PC-3 (cell line): ENCODE results near the gene PYGM. TPM values are rescaled to one million over a fixed set of nuclear protein-coding genes. Genes with fewer than 3 reads are reported as not detected.

Experiments used
- ATAC-seq: fragments of 200-7000 bp; cut with Tn5 transposase; 2 replicates; pipeline ENCODE4 v1.9.1; 2020; ENCODE audit warnings: mild to moderate bottlenecking, moderate library complexity
- BruUV-seq: library from RNA; stranded (reverse); fragments of 400-500 nt; replicated peaks from 2 replicates; lab custom pipeline; 2021; lab: Mats Ljungman, UMichigan
- CTCF ChIA-PET: fragments of 300-600 bp; sonication (Branson Sonifier 250); formaldehyde crosslinking; loops from one replicate; lab custom pipeline; 2022; ENCODE audit warnings: antibody characterized with exemption; lab: Charles Lee
- POLR2A ChIA-PET: fragments of 300-600 bp; sonication (Branson Sonifier 250); formaldehyde crosslinking; loops from one replicate; lab custom pipeline; 2022; ENCODE audit warnings: antibody characterized with exemption; ENCODE audit not compliant: unreplicated experiment; lab: Charles Lee
- DNase-seq: peaks from one replicate; pipeline ENCODE4 v3.0.0-alpha.2; 2015
- H2AFZ ChIP-seq: fragments of 300-600 bp; sonication (generic); 2 replicates; pipeline ENCODE4 v1.6.0; 2016; ENCODE audit warnings: antibody characterized with exemption, low read length
- H3F3A ChIP-seq: fragments of 300-600 bp; sonication (generic); one replicate; pipeline ENCODE4 v1.6.0; 2017; ENCODE audit warnings: antibody characterized with exemption, low read length, control low read depth, mild to moderate bottlenecking; ENCODE audit not compliant: unreplicated experiment
- H3K27ac ChIP-seq: fragments of 300-600 bp; sonication (generic); 2 replicates; pipeline ENCODE4 v1.5.1; 2016; ENCODE audit warnings: mild to moderate bottlenecking, low read length
- H3K27me3 ChIP-seq: fragments of 300-600 bp; sonication (generic); 2 replicates; pipeline ENCODE4 v1.6.1; 2016; ENCODE audit warnings: low read length, mixed read lengths
- H3K36me3 ChIP-seq: fragments of 300-600 bp; sonication (generic); 2 replicates; pipeline ENCODE4 v1.6.1; 2016; ENCODE audit warnings: low read depth, mixed run types, low read length, mixed read lengths
- H3K4me1 ChIP-seq: fragments of 300-600 bp; sonication (generic); 2 replicates; pipeline ENCODE4 v1.5.1; 2016; ENCODE audit warnings: low read length; ENCODE audit not compliant: insufficient read depth
- H3K4me2 ChIP-seq: fragments of 300-600 bp; sonication (generic); 2 replicates; pipeline ENCODE4 v1.6.0; 2016; ENCODE audit warnings: low read length
- H3K4me3 ChIP-seq: fragments of 300-600 bp; sonication (generic); 2 replicates; pipeline ENCODE4 v1.5.1; 2016; ENCODE audit warnings: mild to moderate bottlenecking, low read length, mixed read lengths
- H3K79me2 ChIP-seq: fragments of 300-600 bp; sonication (generic); 2 replicates; pipeline ENCODE4 v1.6.1; 2017; ENCODE audit warnings: low read length, mixed read lengths
- H3K9ac ChIP-seq: fragments of 300-600 bp; sonication (generic); 2 replicates; pipeline ENCODE4 v1.6.0; 2016; ENCODE audit warnings: mild to moderate bottlenecking, low read length
- H3K9me2 ChIP-seq: fragments of 300-600 bp; sonication (generic); replicated peaks from 2 replicates; pipeline ENCODE4 v1.6.1; 2016; ENCODE audit warnings: mixed run types, low read length, mixed read lengths
- H3K9me3 ChIP-seq: fragments of 300-600 bp; sonication (generic); 2 replicates; pipeline ENCODE4 v1.6.1; 2016; ENCODE audit warnings: low read length, mixed read lengths
- H4K20me1 ChIP-seq: fragments of 300-600 bp; sonication (generic); 2 replicates; pipeline ENCODE4 v1.6.1; 2016; ENCODE audit warnings: low read length, mixed read lengths
- EZH2 ChIP-seq: fragments of 300-600 bp; sonication (generic); IDR thresholded peaks from one replicate; pipeline ENCODE4 v1.6.1; 2017; ENCODE audit warnings: antibody characterized with exemption, mild to moderate bottlenecking, low read length; ENCODE audit not compliant: unreplicated experiment
- EZH2phosphoT487 ChIP-seq: fragments of 300-600 bp; sonication (generic); IDR thresholded peaks from 2 replicates; pipeline ENCODE4 v1.6.1; 2018; ENCODE audit warnings: mild to moderate bottlenecking, antibody characterized with exemption, low read length, borderline replicate concordance
- intact Hi-C: fragments of 100-400 bp; cut with micrococcal nuclease; formaldehyde crosslinking; loops from 2 replicates; pipeline ENCODE4 v1.9.0; 2023
- total RNA-seq: library from RNA; depleted of rRNA; stranded (reverse); fragments of >200 nt; gene quantifications from 2 replicates; pipeline ENCODE4 v1.2.3, GENCODE V29; 2014
- TF ChIP-seq, protein P1 (sequence below): fragments of 300-600 bp; sonication (generic); conservative IDR thresholded peaks from 2 replicates; pipeline ENCODE4 v1.5.1; 2017; ENCODE audit warnings: antibody characterized with exemption, low read depth, mild to moderate bottlenecking, low read length

Gene PYGM
- total RNA-seq, 1 experiment from 2014 or later, result 0.95 TPM

DNA sequence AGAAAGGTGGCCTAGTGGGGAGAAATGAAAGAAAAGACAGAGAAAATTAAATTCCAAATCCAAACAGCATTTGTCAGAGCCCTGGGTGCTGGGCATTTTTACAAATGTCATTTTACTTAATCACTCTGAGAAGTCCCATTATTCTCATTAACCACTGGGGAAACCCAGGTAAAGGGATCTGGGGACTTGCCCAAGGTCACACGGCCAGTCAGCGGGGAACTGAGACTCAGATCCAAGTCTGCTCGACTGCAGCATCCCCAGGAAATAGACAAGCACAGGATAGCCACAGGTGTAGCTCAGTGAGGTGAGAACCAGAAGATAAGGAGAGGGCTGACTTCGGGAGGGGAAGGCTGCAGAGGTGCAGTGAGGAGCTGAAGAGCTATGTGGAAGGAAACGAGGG is 44.7 kb downstream of the PYGM start:
- H3F3A ChIP-seq, result no peaks in the 10 kb centered on the region
- no peaks in the 10 kb centered on the region for H3K36me3 ChIP-seq
- TF ChIP-seq, protein P1, sequence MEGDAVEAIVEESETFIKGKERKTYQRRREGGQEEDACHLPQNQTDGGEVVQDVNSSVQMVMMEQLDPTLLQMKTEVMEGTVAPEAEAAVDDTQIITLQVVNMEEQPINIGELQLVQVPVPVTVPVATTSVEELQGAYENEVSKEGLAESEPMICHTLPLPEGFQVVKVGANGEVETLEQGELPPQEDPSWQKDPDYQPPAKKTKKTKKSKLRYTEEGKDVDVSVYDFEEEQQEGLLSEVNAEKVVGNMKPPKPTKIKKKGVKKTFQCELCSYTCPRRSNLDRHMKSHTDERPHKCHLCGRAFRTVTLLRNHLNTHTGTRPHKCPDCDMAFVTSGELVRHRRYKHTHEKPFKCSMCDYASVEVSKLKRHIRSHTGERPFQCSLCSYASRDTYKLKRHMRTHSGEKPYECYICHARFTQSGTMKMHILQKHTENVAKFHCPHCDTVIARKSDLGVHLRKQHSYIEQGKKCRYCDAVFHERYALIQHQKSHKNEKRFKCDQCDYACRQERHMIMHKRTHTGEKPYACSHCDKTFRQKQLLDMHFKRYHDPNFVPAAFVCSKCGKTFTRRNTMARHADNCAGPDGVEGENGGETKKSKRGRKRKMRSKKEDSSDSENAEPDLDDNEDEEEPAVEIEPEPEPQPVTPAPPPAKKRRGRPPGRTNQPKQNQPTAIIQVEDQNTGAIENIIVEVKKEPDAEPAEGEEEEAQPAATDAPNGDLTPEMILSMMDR, result no peak
- DNase-seq (no peak), ATAC-seq (no peak)
- intact Hi-C loops, result no loop called here
- no peaks in the 10 kb centered on the region for H3K79me2 ChIP-seq
- H2AFZ ChIP-seq, result no peak overlapping the region
- no peaks in the 10 kb centered on the region for H3K9me3 ChIP-seq
- no peak overlapping the region for H3K4me2 ChIP-seq
- CTCF ChIA-PET, result interaction anchor here (0.6 kb wide), 2 partner anchors 26 to 107 kb away, joined by 4 to 12 read pairs; no protein-coding TSS in a partner anchor
- no peaks in the 10 kb centered on the region for H4K20me1 ChIP-seq
- H3K9ac ChIP-seq, result no peak overlapping the region
- BruUV-seq, result no TSS peak
- peaks cover 61% of the 10 kb centered on the region for H3K27me3 ChIP-seq
- H3K4me1 ChIP-seq, result peaks cover 9% of the 10 kb centered on the region; the same call in 1 of the 2 replicates
- no peak overlapping the region for H3K27ac ChIP-seq
- POLR2A ChIA-PET, result interaction anchor here (0.6 kb wide), 1 partner anchor 199 kb away, joined by 4 read pairs; no protein-coding TSS in a partner anchor
- H3K4me3 ChIP-seq, result no peak overlapping the region
- H3K9me2 ChIP-seq, result no peaks in the 10 kb centered on the region

DNA sequence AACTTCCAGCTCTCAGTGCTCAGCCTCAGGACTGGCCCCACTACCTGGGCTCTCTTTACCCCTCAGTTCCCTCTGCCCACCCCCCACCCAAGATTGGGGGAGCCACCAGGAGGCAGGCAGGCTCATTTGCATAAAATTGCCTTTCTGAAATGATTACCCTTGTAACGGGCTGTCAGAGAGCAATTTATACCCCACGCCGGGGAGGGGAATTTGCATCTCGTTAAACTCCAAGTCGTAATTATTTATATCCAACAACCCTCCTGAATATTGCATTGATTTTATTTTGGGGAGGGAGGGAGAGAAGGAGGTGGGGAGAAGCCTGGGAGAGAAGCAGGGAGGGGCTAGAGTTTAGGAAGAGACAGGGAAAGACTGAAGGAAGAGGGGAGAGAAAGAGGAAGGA is 45.1 kb downstream of the PYGM start:
- no peak; the same call in 1 of the 2 replicates for TF ChIP-seq EZH2phosphoT487
- POLR2A ChIA-PET, result interaction anchor here (0.6 kb wide), 1 partner anchor 198 kb away, joined by 4 read pairs; no protein-coding TSS in a partner anchor
- Histone ChIP-seq H3K9me2 (no peaks in the 10 kb centered on the region), H3K36me3 (no peaks in the 10 kb centered on the region), H2AFZ (no peak overlapping the region), H3K27ac (no peak overlapping the region), H3K27me3 (peaks cover 57% of the 10 kb centered on the region), H3K9me3 (no peaks in the 10 kb centered on the region), H3K9ac (no peak overlapping the region), H3K4me2 (no peak overlapping the region), H3F3A (no peaks in the 10 kb centered on the region), H3K4me3 (no peak overlapping the region), H4K20me1 (no peaks in the 10 kb centered on the region), H3K4me1 (peaks cover 10% of the 10 kb centered on the region; the same call in 1 of the 2 replicates), H3K79me2 (no peaks in the 10 kb centered on the region)
- BruUV-seq, result no TSS peak
- no peak for ATAC-seq
- intact Hi-C loops, result no loop called here
- CTCF ChIA-PET, result interaction anchor here (0.6 kb wide), 2 partner anchors 26 to 106 kb away, joined by 4 to 12 read pairs; no protein-coding TSS in a partner anchor
- no peak for DNase-seq

DNA sequence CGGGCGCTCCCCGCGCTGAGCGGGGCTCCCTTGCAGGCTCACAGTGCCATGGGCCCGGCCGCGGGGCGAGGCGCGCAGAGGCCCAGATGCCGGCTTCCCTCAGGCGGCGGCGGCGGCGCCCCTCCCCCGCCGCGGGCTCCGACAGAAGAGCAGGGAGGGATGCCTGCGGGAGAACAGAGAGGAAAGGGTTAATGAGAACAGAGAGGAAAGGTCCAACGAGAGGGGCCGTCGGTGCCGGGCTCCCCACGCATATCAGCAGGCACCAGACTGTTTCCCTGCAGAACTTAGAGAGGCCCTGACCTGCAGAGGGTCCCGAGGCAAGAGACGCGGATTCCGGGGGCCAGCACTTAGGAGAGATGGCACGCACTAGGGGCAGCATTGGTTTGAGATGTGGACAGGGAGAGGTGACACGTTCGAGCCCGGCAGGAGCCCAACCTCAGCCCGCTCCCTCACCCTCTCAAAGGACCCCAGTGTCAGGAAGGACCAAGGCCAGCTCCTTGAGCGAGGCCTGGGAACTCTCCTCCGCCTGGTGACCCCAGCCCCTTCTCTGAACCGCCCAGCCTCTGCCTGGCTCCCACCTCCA is 45.9 kb downstream of the PYGM start:
- H4K20me1 ChIP-seq, result no peaks in the 10 kb centered on the region
- no peak for DNase-seq
- H3K27ac ChIP-seq, result no peak overlapping the region
- H2AFZ ChIP-seq, result no peak overlapping the region
- H3K36me3 ChIP-seq, result no peaks in the 10 kb centered on the region
- H3F3A ChIP-seq, result no peaks in the 10 kb centered on the region
- no peak for TF ChIP-seq EZH2phosphoT487
- peak; percentile 58 for TF ChIP-seq EZH2
- ChIA-PET POLR2A (no interaction called here), CTCF (no interaction called here)
- H3K4me3 ChIP-seq, result no peak overlapping the region
- H3K27me3 ChIP-seq, result peaks cover 55% of the 10 kb centered on the region
- H3K9me2 ChIP-seq, result no peaks in the 10 kb centered on the region
- BruUV-seq, result no TSS peak
- no peak overlapping the region for H3K9ac ChIP-seq
- no peaks in the 10 kb centered on the region for H3K79me2 ChIP-seq
- no peaks in the 10 kb centered on the region for H3K9me3 ChIP-seq
- ATAC-seq, result no peak
- intact Hi-C loops, result no loop called here
- H3K4me1 ChIP-seq, result peaks cover 10% of the 10 kb centered on the region; the same call in 1 of the 2 replicates
- H3K4me2 ChIP-seq, result no peak overlapping the region
